HG03139 (cell line): ENCODE data around the gene TMEM175.

Experiments
- ATAC-seq: cut with Tn5 transposase; IDR thresholded peaks from one replicate; pipeline ENCODE4 v1.9.1; 2021; ENCODE audit not compliant: unreplicated experiment

The TMEM175 gene

DNA sequence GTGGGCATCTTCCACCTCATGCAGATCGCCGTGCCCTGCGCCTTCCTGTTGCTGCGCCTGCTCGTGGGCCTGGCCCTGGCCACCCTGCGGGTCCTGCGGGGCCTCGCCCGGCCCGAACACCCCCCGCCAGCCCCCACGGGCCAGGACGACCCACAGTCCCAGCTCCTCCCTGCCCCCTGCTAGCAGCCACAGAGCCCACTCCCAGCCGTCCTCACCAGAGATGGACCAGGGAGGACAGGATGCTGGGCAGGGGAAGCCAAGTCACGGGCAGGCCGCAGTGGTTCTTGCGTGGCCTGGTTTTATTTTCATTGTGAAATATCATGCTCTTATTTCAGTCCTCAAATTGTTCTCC, 26.0 kb downstream of the TMEM175 start:
- ATAC-seq, result no peak

DNA sequence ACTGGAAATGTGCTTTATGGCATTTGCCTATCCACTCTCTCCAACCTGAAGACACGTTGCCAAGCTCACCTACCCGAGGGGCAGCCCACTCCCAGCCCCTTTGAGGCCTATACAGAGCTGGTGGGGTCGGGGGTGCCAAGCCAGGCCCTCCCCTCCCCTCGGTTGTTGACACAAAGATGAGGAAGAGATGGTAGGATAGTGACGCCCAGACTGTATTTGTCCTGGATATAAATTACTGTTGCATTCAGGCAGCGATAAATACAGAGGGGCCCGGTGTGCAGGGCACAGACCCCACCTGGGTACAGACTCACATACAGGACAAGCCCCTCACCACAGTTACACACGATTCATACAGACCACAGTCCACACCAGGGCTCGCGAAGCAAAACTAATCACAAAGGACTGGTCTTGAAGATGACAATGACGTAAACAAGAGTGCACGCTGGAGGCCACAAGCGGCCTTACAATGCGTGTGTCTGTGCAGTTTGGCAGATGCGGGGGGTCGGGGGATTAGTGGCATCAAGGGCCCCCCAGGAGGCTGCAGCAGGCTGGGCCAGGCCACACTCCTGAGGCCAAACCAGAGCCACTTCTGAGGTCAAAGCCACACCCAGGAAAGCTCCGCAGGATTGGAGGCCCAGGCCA, 26.6 kb downstream of the TMEM175 start:
- no peak for ATAC-seq

DNA sequence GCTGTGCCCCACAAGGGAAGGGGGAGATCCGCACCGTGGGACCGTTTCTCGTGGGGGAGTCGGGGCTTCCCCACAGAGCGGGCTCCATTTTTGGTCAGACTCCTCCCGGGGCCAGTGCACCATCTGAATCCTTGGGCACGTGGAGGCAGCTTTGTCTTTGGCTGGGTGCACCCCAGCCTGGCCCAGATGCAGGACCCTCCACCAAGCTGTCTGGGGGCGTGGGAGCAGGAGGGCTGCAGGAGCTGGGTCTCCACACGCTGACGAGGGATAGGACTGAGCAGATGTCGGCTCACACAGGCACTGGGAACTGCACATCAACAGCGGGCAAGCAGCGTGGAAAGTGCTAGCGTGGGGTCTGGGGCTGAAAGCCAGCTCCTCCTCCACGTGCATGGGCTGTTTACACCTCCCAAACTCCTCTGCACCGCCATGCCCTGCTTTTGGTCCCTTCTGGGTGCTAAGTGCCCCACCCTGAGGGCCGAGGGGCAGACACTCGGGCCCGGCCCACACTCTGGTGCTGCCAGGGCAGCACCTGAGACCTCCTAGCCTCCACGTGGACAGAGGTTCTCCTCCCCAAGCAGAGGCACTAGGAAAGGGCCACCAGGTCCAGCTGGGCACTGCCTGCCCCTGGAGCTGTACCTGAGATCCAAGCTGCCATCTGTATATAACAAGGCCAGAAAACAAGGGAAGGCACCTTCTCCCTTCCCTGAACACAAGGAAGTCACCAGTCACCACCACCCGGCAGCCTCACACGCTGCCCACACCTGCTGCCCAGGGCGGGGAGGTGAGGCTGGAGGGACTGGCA, 27.3 kb downstream of the TMEM175 start:
- ATAC-seq, result no peak

DNA sequence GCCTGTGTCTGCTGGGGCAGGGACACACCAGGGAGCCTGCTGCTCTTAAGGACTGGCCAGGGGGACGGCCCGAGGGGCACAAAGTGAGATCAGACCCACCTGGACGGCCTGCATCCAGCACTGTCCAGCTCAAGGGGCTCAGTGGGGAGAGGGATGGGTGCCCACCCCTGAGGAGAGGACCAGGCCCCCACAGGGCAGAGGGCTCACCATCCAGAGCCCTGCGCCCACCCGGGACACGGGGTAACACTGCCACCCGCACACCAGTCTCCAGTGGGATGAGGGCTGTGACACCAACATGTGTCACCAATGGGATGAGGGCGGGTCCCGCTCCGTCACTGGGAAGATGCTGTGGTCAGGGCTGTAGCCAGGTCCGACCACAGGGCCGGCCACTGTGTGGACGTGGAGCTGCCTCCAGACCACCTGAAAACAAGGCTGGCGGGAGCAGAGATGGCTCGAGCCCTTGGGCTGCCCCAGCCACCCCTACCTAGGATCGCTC, 27.9 kb downstream of the TMEM175 start:
- no peak for ATAC-seq

DNA sequence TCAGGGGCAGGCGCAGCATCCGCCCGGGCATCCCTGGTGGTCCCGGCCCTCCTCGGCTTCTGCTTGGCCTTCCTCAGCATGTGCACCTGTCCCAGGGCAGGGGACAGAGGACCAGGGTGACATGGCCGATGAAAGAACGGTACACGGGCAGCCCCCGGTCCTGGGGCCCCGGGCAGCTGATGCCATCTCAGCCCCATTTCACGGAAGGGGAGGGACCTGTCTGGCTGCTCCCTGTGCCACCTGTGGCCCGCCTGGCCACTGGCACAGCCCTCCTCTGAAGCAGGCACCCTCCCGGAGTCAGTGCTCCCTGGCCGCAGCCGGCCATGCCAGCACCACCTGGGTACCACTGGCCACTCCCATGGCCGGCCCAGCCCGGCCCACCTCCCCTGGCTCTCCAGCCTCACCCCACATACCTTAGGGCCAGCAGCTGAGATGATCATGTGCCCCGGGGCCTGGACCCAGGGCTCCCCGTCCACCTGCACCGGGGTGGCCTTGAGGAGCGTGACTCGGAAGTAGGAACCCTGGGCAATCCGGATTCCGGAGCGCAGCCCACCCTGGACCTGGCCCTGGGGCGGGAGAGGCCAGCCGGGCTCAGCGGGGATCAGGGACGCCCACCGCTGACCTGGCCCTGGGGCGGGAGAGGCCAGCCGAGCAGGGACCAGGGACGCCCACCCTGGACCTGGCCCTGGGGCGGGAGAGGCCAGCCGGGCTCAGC, 28.5 kb downstream of the TMEM175 start:
- ATAC-seq, result no peak

DNA sequence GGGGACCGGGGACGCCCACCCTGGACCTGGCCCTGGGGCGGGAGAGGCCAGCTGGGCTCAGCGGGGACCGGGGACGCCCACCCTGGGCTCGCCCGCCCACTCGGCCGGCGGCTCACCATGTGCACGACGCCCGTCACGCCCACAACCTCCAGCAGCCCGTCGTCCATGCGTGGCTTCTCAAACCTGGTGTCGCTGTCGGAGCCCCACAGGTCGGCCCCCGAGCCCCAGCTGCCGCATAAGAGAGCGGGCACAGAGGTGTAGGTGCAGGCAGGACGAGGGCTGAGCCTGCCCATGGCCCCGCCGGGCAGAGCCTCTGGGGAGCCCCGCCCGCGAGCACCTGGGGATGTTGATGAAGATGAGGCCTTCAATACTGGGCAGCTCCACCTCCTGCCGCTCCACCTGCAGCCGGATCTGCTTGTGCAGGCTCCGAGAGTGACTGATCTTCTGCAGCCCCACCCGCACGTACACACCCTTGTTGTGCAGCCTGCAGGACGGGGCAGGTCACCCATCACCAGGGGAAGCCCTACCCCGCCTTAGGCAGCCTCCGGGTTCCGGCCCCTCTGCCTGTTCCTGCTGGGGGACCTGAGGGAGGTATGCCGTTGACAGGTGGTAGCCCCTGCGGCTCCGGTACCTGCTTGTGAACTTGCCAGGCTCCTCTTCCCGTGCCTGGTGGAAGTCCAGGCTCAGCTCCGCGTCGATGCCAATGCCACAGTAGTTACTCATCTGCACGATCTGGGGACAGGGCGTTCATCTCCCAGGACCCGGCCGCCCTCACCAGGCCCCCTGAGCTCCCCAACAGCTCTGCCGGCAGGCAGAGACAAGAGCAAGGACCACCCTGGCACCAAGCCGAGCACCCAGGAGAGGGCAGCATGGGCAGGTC, 29.3 kb downstream of the TMEM175 start:
- no peak for ATAC-seq

DNA sequence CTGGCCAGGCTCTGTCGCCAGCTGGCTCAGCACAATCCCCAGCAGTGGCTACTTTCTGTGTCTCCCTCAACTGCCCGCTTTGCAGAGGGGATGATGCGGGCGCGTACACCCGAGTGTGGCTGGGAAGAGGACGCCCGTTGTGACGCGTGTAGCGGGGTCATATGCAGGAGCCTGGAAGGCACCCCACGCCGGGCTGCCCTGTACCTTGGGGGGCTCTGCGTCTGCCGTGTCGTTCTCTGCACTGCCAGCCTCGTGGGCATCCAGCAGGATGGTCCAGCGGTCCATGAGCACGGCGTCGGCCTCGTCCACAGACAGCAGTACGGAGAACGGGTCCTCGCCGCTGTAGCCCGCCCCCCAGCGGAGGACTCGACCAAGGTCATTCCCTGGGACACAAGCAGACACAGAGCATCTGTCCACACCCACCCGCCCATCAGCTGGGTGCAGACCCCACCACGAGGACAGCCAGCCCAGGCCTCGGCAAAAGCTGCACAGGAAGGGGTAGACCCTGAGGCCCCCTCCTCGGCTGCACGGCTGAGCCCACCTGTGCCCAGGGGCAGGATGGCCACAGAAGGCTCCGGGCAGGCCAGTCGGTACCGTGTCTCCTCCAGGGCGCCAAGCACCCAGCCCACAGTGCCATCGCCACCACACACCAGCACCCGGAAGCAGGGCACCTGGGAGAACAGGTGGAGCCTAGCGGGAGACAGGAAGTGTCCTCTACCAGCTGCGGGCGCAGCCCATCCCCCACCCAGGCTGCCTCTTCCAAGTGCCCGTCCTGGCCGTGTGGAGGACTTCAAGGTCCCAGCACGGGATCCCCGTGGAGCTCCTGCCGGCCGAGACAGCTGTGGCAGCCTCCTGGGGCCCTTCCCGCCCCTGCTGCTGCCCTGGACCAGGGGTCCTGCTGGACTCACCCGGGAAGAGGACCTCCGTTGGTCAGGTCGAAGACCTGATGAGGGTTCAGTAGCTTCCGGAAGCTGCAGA, 30.3 kb downstream of the TMEM175 start:
- ATAC-seq, result no peak

DNA sequence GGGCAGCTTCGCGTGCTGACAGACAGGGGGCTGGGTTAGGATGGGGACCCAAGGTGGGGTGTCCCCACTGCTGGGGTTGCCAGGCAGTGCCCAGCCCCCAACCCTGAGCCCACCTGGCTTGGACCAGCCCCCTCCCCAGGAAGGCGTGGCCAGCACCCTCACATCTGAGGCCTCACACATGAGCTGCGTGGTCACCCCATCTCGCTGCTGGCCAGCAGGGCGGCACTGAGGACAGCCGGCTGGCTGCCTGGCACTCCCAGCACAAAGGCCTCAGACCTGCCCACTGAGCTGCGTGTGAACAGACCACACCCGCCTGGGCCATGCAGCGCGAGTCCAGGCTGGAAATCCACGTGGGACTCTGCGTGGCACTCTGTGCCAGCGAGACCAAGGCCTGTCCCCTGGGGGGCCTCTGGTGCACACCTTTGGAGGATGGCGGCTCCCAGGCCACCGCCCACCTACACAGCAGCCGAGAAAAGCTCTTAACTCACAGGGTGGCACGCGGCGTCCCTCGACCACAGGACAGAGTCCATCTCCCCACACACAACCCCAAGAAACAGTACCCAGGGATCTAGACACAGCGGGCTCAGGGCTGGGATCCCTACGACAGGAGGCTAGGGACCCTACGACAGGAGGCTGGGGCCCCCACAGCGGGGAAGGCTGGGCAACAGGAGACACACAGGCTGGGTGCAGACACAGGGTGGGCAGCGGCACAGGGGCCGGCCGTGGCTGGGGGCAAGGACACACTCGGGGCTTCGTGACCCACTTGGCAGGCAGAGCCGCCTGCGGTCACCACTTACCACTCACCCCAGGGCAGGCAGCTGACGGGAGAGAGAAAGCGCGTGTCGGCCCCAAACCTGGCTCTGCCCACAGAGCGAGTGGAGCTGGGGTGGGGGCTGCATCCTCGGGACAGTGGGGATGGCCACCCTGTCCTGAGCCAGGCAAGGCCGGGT, 31.3 kb downstream of the TMEM175 start:
- ATAC-seq, result no peak

DNA sequence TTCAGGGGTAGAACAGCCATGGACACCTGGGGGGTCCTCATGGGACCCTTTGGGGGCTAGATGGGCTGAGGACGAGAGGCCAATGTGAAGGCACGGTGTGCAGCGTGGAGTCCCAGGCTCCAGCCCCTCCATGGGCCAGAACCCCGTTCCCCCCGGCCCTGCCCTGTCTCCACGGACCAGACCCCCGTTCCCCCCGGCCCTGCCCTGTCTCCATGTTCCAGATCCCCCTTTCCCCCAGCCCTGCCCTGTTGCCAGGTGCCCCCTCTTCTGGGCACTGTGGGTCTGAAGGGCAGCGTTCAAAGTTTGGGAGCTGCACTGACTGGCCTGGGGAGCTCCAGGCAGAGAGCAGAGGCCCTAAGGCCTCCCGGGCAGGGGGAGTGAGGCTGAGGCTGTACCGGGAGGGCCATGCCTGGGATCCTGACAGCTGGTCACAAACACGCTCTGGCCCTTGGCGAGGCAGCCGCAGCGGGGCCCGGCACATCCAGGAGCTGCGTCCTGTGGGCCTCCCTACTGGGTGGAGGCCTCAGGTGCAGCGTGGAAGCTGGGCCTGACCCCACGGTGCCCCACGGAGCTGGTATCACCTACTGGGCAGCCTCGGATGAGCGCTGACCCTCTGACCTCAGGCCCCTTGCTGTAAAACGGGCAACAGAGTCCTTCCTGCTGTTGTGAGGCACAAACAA, 32.2 kb downstream of the TMEM175 start:
- ATAC-seq, result no peak

DNA sequence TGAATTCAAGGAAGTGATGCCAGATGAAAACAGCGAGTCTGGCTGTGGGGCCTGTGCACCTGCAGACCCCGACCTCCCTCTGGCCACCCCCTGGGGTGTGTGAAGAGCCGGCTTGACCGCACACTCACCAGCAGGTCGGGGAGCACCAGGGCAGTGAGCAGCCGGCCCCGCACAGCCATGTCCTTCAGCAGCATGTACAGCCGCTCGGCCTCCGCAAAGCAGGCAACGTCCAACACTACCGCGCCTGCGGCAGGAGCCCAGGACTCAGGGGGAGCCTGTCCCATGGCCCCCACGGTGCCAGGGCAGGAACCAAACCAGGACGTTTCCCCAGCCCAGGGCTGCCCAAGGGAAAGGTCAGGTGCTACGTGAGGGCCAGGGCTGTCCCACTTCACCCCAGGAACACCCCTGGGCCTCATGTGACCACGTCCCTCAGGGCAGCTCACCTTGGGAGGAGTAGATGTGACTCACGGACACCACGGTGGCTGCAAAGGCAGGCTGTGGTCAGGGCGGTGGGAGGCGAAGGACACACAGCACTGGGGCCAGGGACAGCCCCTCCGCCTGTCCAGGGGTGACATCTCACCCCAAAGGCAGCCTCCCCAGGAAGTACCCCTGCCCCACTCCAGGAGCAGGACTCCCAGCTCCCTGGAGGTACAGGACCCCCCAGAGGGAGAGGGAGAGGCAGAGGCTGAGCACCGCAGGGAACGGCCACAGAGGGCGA, 32.9 kb downstream of the TMEM175 start:
- ATAC-seq, result no peak

DNA sequence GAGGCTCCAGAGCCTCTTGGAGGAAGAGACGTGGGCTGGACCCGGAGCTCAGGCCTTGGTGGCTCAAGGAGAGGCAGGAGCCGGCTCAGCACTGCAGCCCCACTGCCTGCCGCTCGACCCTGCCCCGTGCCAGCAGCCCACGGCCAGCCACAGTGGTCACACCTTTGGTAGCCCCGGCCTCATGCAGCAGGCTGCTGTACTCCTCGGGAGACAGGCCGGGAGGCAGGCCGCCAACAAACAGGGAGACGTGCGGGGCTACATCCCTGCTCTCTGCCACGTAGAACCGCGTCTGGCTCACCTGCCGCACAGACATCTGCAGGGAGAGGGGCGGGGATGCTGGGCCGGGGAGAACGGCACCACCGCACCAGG, 33.5 kb downstream of the TMEM175 start:
- ATAC-seq, result no peak

DNA sequence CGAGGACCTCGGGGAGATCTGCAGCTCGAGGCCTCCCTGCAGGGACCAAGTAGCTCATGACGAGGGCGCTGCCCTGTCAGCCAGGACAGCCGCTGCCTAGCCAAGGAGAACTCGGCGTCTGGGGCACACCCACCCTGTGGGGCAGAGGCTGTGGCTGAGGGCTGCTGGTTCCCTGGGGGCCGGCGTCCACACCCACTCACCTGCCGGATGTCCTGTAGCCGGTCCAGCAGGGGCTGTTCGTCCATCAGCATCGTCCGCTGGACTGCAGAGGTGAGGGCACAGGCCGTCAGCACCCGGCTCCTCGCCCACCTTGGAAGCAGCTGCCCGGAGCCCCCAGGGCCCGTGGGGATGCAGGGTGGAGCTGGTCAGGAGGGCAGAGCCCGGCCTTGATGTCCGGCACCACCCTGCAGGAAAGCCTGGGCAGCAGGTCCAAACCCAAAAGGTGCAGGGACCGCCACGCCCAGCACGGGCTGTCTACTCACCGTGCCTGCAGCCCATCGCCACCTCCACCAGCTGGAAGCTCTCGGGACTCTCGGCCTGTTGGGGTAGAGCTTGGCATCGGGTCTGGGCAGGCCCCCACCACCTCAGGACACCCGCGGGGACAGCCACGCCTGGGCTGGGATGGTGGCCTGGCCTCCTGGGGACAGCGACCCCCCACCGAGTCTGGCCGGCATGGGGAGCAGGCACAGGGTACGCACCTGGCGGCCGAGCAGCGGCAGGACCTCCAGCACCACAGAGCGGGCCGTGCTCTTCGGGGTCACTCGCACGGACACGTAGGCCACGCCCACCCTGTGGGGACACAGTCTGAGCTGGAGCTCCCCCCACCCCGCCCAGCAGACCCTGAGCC, 34.2 kb downstream of the TMEM175 start:
- no peak for ATAC-seq

DNA sequence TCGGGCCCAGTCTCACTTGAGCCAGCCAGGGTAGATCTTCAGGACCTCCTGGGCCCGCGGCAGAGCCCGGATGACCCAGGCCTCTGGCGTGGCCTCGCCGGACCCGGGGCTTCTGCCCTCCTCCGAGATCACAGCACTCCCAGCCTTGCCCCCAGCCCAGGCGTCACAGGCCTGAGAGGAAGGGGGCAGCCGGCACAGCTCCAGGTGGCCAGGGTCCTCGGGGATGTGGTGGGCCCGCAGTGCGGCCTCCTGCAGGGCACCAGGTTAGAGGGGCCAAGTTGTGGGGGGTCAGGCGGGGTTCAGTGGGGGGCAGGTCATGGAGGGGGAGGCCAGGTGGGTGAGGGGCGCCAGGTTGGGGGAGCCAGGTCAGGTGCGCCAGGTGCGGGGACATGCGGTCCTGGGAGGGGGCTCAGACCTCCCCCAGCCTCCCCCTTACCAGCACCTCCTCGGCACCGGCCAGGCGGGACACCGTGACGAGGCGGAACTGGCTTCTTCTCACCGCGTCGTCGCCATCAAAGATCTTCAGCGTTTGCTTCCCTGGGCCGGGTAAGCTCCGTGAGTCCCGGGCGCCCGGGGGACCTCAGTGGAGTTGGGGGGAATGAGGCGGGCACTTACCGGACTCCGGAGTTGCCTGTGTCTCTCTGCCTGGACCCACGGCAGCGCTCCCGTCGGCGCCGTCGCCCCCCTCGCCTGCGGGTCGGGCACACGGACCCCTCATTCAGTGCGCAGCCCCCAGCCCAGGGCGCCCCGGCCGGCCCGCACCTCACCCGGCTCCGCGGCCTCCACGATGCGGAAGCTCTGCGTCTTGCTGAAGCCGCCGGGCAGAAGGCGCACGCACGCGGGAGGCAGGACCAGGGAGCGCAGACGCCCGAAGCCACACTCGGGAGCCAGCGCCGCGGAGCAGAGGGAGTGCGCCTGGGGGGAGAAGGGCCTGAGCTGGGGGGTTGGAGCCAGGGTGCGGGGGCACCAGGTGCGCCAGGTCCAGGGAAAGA, 35.1 kb downstream of the TMEM175 start:
- no peak for ATAC-seq

DNA sequence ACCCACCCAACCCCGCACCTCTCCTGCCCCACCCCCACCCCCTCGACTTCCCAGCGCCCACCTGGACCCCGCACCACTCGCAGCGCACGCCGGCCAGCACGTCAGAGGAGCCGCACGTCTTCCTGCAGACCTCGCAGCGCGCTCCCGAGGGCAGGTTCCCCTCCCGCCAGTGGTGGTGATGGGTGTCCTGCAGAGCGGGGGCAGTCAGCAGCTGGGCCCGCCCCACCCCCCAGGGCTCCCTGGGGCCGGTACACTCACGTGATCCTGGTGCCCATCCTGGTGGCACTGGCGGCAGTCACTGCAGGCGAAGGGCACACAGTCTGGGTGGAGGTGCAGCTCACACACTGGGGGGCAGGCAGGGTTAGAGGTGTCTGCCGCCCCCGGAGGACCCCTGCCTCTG, 36.0 kb downstream of the TMEM175 start:
- no peak for ATAC-seq

DNA sequence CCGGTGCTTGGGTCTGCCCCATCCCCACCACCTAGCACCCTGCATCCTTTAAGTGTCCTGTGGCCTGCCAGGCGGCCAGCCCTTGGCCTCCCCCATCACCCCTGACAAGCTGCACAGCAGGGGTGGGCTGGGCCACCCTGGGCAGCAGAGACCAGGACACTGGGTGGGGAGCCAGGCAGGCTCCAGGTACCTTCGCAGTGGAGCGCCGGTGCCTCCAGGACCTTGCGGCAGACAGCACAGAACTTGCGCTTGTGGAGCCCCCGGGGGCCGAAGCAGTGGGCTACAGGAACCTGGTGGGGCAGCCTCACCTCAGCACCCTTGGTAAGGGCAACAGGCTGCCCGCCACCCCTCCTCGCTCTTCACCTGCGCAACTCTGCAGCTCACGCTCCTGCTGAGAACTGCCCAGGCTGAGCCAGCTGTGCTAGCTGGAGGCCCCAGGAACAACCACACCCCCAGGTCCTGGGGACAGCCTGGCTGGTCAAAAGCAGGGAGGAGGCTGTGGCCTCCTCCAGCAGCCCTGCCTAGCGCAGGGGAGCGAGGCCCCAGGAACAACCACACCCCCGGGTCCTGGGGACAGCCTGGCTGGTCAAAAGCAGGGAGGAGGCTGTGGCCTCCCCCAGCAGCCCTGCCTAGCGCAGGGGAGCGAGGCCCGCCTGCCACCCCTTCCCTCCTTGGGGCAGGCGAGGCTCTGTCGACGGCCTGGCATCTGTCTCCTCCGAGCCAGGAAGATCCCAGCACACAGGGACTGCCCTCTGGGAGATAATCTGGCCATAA, 36.5 kb downstream of the TMEM175 start:
- no peak for ATAC-seq
